ENCODE data around the gene GID4. TPM values are rescaled to one million over a fixed set of nuclear protein-coding genes. Genes with fewer than 3 reads are reported as not detected.

Gene GID4
- polyA plus RNA-seq, 3 donors, result 4.1 to 6.0 (median 4.4) TPM

DNA sequence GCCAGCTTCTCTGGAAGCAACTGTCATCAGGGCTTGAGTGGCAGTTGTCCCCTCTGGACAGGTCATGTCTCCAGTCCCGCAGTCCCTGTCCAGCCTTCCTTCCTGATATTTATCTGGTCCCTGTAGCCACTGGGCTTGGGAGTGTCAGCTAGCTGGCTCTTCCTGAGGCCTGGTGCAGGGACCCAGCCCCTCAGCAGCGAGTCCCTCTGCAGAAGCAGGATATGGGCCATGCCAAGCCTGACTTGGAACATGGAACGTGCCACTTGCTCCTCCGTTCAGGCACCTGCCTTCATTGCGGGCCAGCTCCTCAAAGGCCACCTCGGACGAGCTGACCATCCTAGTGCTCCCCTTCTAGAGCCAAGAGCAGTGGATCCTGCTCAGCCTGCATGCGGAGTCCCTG is 40.3 kb upstream of the GID4 start:
- no peak overlapping the region for H3K9ac ChIP-seq (ENCODE audit: insufficient read depth, low read length, poor library complexity, severe bottlenecking)
- H3K4me3 ChIP-seq (replicated peaks in 1 of 3; ENCODE audit: low read depth in 2 of 3, low read length in 3 of 3), result no peak overlapping the region
- peaks cover 3% of the 10 kb centered on the region for H3K4me1 Mint-ChIP-seq
- no peak overlapping the region for H3K27ac ChIP-seq (ENCODE audit: low read depth in 1 of 2, low read length in 2 of 2)
- no peaks in the 10 kb centered on the region for H3K36me3 ChIP-seq (replicated peaks in 1 of 2; ENCODE audit: control insufficient read depth in 1 of 2, insufficient read depth in 2 of 2, low read length in 2 of 2)
- H3K9me3 ChIP-seq (replicated peaks in 1 of 2; ENCODE audit: control insufficient read depth in 1 of 2, insufficient read depth in 1 of 2, low read length in 2 of 2), result no peaks in the 10 kb centered on the region
- no peak for DNase-seq
- H4K20me1 ChIP-seq (ENCODE audit: insufficient read depth, low read length), result no peaks in the 10 kb centered on the region
- peaks cover 0 to 2% of the 10 kb centered on the region in 2 donors for H3K36me3 Mint-ChIP-seq
- H3K4me2 ChIP-seq (replicated peaks; ENCODE audit: extremely low read depth, low read length, poor library complexity, severe bottlenecking), result no peak overlapping the region
- no peaks in the 10 kb centered on the region for H3K79me2 ChIP-seq (ENCODE audit: insufficient read depth, low read length)
- no peak overlapping the region for H3K4me3 Mint-ChIP-seq
- H3K4me1 ChIP-seq (ENCODE audit: control insufficient read depth in 1 of 2, insufficient read depth in 2 of 2, low read length in 2 of 2), result no peaks in the 10 kb centered on the region
- H3K27ac Mint-ChIP-seq, result no peak overlapping the region
- no peaks in the 10 kb centered on the region for H3K27me3 ChIP-seq (ENCODE audit: control insufficient read depth in 2 of 2, insufficient read depth in 2 of 2, low read length in 2 of 2)
- intact Hi-C loops (cut with micrococcal nuclease), result no loop called here
- TF ChIP-seq, protein P1, sequence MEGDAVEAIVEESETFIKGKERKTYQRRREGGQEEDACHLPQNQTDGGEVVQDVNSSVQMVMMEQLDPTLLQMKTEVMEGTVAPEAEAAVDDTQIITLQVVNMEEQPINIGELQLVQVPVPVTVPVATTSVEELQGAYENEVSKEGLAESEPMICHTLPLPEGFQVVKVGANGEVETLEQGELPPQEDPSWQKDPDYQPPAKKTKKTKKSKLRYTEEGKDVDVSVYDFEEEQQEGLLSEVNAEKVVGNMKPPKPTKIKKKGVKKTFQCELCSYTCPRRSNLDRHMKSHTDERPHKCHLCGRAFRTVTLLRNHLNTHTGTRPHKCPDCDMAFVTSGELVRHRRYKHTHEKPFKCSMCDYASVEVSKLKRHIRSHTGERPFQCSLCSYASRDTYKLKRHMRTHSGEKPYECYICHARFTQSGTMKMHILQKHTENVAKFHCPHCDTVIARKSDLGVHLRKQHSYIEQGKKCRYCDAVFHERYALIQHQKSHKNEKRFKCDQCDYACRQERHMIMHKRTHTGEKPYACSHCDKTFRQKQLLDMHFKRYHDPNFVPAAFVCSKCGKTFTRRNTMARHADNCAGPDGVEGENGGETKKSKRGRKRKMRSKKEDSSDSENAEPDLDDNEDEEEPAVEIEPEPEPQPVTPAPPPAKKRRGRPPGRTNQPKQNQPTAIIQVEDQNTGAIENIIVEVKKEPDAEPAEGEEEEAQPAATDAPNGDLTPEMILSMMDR (IDR thresholded peaks at IDR 0.05), result no peak
- WGBS (ENCODE audit: insufficient coverage), result 97% methylated on average over 8 of the region's 8 CpGs
- H2AFZ ChIP-seq (ENCODE audit: insufficient read depth, low read depth, low read length, poor library complexity, severe bottlenecking), result no peak overlapping the region
- H3K27me3 Mint-ChIP-seq (ENCODE audit: low read depth in 3 of 3), result peaks cover 1 to 5% (median 2%) of the 10 kb centered on the region in 3 donors
- H3K9me3 Mint-ChIP-seq, result no peaks in the 10 kb centered on the region

DNA sequence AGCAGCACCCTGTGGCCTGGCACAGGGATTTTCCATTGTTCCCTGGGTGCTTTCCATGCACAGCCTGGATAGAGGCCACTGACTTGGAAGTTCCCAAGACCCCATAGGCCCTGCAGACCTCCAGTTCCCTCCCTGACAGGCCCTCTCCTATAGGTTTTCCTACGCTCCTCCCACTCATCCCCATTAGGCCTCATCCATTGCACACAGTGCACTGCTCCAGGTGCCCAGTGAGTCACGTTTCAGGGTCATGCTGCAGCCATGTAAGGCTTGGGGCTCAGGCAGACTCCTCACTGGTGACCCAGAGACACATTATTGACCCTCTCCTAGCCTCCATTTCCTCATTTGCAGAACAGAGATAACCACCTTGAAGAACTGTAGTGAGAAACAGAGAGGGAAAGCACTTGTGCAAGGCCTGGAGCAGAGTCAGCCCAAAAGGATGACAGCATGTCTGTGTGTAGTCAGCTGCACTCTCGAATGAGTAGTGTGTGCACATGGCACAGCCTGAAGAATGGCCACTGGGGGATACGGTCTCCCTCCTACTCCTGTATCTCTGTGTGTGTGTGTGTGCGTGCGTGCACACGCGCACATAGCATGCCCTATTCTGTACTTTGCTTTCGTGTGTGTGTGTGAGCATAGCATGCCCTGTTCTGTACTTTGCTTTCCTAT is 39.7 kb upstream of the GID4 start:
- no peak overlapping the region for H2AFZ ChIP-seq (ENCODE audit: insufficient read depth, low read depth, low read length, poor library complexity, severe bottlenecking)
- H3K4me2 ChIP-seq (replicated peaks; ENCODE audit: extremely low read depth, low read length, poor library complexity, severe bottlenecking), result no peak overlapping the region
- intact Hi-C loops (cut with micrococcal nuclease), result no loop called here
- Mint-ChIP-seq H3K4me1 (peaks cover 1% of the 10 kb centered on the region), H3K27ac (no peak overlapping the region), H3K36me3 (peaks cover 0 to 2% of the 10 kb centered on the region in 2 donors), H3K4me3 (no peak overlapping the region), H3K27me3 (ENCODE audit: low read depth in 3 of 3) (peaks cover 1 to 5% (median 2%) of the 10 kb centered on the region in 3 donors), H3K9me3 (no peaks in the 10 kb centered on the region)
- H3K4me1 ChIP-seq (ENCODE audit: control insufficient read depth in 1 of 2, insufficient read depth in 2 of 2, low read length in 2 of 2), result no peaks in the 10 kb centered on the region
- no peaks in the 10 kb centered on the region for H4K20me1 ChIP-seq (ENCODE audit: insufficient read depth, low read length)
- TF ChIP-seq, protein P1 (IDR thresholded peaks at IDR 0.05), result no peak
- no peak overlapping the region for H3K27ac ChIP-seq (ENCODE audit: low read depth in 1 of 2, low read length in 2 of 2)
- H3K27me3 ChIP-seq (ENCODE audit: control insufficient read depth in 2 of 2, insufficient read depth in 2 of 2, low read length in 2 of 2), result no peaks in the 10 kb centered on the region
- no peaks in the 10 kb centered on the region for H3K9me3 ChIP-seq (replicated peaks in 1 of 2; ENCODE audit: control insufficient read depth in 1 of 2, insufficient read depth in 1 of 2, low read length in 2 of 2)
- H3K36me3 ChIP-seq (replicated peaks in 1 of 2; ENCODE audit: control insufficient read depth in 1 of 2, insufficient read depth in 2 of 2, low read length in 2 of 2), result no peaks in the 10 kb centered on the region
- no peak overlapping the region for H3K9ac ChIP-seq (ENCODE audit: insufficient read depth, low read length, poor library complexity, severe bottlenecking)
- no peak overlapping the region for H3K4me3 ChIP-seq (replicated peaks in 1 of 3; ENCODE audit: low read depth in 2 of 3, low read length in 3 of 3)
- WGBS (ENCODE audit: insufficient coverage), result 88% methylated on average over 5 of the region's 9 CpGs
- no peak for DNase-seq
- no peaks in the 10 kb centered on the region for H3K79me2 ChIP-seq (ENCODE audit: insufficient read depth, low read length)
